Pulmonary artery endothelial cell (primary cell): ENCODE data around the gene SH2B3. TPM values are rescaled to one million over a fixed set of nuclear protein-coding genes. Genes with fewer than 3 reads are reported as not detected.
"Not testable (repeated sequence)": the region's sequence is repeated elsewhere in the genome, so short reads cannot be mapped to it uniquely, and the experiment has no call there.

Experiments
- DNase-seq: peaks from one replicate; pipeline ENCODE4 v3.0.0-alpha.2; 2011; ENCODE audit warnings: low read depth, low spot score
- total RNA-seq: library from RNA; depleted of rRNA; stranded (reverse); fragments of >200 nt; gene quantifications from 2 replicates; pipeline ENCODE4 v1.2.3, GENCODE V29; 2014

The SH2B3 gene
- total RNA-seq: 66.9 and 79.4 TPM in 2 replicates

DNA sequence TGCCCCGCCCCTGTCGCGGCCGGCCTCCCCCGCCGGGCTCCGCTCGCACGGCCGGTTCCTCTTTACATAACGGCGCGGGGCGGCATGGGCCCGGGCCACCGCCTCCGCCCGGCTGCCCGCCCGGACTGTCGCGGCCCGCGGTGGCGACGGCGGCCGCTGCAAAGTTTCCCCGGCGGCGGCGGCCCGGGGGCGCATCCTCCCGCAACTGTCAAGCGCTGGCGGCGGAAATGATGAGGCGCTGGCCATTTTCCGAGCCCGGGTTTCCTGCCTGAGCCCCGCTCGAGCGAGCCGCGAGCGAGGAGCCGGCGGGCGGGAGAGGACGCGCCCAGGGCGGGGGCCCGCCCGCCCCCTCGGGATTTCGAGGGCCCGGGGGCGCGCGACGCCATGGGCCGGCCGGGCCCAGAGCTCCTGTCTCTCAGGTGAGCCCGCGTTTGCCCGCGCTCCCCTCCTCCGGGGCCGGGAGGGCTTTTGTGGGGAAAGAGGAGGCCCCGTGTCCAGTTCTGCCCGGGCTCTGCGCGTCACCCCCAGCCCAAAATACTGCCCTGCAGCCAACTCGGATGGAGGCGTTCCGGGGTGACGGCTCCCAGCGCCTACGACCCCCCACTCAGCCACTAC is at the start of gene SH2B3:
Gene SH2B3, plus strand, starts transcription at position 65 of the 615 bp plus-strand sequence. CDS start 12,223 bp downstream, outside the sequence.
- DNase-seq: no peak

DNA sequence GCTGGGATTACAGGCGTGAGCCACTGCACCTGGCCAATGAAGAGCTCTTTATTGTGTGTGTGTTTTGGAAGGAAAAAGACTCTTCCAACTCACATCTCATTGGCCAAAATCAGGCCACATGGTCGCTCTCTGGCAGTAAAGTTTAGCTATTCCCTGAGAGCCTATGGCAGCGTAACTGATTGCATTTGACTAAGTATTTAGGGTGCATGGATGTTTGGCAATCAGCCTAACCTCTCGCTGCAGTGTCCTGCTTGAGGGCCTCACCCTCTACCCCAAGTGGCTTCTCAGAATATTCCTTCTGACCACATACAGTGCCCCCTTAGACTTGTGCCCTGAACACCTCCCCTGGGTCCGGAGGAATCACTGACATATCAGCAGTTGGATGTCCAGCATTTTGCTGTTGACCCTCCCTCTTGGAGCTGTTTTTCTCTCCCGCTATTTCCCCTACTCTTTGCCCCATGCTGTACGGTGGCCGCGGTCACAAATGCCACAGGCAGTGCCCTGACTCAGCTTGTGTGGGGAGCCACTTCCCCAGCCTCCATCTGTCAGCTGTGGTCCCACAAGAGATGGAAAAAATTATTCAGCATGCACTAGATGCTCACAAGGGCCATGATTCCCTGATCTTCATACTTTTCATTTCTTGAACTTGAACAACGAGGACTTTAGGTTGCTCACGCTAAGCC is 46.4 kb upstream of the SH2B3 start:
- no peak for DNase-seq

DNA sequence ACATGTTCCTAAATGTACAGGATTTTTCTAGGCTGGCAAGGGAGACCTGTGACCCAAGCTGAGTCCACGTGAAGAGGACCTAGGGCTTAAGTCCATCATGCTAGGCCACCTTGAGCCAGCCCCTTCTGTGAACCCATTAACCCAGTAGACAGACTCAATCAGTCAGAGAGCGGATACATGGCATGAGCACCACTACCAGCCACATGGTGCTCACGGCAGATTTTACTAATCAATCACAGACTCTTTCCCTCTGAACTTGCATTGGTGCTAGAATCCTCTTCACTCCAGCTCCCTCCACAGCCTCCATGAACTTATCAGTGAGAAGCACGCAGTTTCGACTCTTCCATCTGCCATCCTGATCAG is 45.8 kb upstream of the SH2B3 start:
- no peak for DNase-seq

DNA sequence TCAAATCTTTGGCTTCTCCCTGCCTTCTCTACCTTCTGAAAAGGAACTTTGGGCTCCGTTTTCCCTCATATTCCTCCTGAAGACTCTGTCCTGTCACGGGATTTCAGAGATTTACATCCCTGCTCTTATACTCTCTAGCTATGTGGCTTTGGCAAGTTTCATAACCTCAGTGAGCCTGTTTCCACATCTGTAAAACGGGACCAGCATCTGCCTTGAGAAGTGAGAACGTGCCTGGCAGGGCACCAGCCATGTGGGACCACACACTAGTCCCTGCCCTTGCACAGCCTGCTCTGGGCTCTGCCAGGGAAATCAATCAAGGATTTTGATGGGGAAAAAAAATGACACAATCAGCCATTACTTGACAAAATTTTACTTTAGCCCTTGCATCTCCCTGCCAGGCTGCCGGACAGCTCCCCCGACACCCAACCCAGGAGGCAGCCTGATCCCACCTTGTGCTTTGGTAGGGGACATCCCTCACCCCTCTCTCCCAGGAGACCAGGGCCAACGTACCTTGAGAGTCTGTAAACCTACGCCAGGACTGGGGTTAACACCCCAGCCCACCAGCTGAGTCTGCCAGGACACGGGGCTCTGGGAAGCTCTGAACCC is 45.3 kb upstream of the SH2B3 start:
- DNase-seq: no peak

DNA sequence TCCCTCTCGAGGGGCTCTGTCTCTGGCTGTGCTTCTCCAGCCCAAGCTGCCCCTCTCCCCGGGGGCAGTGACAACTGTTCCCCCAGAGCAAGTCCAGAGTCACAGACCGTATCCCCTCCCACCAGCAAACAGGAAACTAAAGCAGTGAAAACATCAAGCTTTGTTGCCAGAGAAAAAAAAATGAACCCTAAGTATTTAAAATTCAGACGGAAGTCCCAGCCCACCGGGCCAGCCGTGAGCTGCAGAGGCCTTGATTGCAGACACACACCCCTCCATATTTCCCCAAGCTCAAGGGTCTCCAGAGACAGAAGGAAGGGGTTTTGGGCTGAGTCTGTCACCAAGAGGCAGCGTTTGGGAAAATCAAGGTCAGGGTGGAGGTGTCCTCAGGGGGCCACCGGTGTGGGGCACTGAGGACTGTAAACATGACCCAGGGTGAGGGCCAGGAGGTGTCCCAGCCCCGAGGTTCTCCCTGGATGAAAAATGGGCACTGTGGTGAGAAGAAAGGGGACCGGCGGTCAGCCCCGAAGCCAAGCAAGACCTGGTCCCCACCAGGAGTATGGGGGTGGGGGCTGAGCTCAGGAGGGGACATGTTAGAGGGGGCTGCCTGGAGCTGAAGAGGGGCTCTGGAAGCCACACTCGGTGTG is 44.5 kb upstream of the SH2B3 start:
- no peak for DNase-seq

DNA sequence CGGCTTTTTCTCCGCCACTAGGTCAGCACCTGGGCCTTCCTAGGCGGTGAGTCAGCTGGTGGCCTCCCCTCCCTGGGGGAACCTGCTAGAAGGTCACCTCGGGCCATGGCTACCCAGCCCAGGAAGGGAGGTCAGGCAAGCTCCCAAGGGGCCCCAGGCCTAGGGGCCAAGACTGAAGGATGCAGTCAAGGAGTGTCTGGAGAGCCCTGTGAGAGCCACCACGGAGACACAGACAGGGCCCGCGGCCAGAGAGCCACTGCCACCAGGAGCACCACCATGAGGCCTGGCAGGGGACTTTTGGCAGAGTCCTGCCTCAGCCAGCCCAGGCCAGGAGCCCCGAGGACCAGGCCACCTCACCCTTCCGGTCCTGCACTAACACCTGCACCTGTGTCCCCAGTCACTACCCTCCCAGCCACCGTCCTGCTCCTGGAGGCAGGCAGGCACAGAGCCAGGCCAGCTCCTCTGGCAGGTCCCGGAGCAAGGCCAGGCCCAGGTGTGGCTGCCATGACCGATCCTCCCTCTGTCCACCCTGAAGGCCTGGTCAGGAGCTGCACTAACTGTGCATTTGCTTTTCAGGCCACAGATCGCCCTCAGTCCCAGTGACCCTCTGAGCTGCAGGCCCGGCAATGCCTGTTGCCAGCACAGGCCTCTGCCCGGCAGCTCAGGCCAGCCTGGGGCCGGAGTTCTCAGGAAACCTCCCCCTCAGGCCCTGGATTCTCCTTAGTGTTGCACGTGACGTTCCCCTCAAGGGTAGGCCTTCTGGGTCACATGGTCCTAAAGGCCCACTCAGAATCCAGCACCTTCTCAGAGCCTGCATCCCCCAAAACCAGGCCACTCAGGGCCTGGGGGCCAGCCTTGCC is 43.8 kb upstream of the SH2B3 start:
- DNase-seq: no peak

DNA sequence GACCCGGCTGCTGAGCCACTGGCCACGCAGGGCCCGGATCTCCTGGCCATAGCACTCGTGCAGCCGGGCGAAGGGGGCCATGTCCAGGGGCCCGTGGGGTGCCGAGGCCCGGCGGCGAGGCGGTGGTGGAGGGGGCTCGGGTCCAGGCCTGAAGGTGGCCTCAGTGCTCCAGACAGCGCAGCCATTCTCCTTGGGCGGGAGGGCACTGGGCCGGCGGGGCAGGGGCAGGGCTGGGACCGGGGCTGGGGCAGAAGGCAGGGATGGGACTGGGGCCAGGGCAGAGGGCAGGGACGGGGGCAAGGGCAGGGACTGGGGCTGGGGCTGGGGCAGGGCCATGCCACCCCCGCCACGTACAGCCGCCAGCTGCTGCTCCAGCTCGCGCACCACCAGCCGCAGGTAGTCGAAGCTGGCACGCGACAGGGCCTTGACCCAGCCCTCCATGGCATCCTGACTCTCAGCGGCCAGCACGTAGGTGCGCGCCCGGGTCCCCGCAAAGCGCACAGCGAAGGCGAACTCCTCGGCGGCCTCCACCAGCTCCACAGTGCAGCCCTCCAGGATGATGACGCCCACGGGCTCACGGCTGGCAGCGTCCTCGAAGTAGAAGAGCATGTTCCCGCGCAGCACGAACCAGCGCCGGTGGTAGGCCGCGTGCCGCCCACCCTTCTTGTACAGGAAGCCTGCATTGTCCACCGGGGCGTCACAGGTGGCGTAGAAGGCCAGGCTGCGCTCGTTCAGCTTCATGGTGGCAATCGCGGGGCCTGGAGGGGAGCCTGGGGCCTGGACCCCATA is 42.8 kb upstream of the SH2B3 start:
- DNase-seq: no peak

DNA sequence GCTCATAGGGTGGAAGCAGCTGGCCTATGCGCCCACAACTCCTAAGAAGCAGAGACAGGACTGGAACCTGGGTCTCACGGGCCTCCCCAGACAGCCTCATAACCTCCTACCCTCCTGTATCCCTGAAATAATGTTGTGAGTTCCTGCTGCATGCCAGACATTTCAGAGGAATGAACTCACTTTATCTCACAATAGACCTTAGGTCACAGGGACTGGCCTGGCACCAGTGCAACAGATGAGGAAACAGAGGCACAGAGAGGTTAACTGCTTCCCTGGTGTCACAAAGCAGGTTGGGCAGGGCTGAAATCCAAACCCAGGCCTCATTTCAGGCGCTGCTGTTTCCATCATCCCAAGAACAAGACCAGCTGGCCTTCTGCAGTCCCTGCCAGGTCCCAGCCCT is 42.1 kb upstream of the SH2B3 start:
- DNase-seq: peak; percentile 52

DNA sequence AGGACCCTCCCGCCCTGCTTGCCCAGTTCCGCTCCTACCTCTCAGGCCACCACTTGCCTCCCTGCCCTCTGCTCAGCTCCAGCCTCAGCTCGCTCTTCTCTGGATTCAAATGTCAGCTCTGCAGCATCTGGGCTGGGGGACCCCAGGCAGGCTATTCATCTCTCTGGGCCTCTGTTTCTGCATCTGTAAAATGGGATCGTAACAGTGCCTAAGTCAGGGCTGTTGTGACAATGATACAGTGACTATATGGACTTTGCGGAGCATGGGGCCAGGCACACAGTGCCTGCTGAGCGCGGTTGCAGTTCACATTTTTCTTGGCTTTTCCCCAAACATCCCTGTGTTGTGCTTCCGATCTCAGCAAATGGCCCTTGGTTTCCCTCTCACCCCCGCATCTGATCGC is 39.6 kb upstream of the SH2B3 start:
- no peak for DNase-seq

DNA sequence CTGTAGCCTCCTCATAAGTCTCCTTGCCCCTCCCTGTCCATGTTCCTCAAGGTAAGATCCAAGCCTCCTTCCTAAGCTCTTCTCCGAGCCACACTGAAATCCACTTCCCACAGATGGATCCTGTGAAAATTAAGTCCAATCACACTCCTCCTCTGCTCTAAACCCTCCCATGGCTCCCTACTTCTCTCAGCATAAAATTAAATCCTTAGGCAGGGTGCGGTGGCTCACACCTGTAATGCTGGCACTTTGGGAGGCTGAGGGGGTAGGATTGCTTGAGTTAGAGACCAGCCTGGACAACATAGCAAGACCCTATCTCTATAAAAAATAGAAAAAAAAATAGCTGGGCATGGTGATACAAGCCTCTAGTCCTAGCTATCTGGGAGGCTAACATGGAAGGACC is 39.1 kb upstream of the SH2B3 start:
- DNase-seq: no peak

DNA sequence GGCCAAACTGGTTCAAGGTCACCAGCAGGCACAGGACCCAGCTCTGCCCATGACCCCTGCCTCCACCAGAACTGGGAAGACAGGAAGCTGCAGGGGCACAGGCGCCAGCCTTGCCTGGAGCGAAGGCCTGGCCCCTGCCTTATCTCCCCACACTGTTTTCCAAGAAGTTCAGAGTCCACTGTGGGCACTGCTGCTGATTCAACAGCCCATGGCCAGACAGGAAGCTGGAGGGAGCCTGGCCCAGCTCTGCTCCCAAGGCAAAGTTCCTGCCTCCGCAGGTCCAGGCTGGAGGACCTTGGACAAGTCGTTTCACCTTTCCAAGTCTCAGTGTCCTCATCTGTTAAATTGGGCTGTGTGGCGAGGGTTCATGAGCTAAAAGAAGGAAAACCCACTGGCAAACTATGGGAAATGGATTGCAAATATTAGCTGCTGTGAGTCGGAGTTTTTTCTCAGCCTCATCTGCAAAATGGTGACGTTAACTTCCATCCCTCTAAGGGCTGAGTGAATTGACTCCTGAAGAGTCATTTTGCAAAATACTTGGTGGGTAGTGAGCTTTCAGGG is 38.0 kb upstream of the SH2B3 start:
- no peak for DNase-seq

DNA sequence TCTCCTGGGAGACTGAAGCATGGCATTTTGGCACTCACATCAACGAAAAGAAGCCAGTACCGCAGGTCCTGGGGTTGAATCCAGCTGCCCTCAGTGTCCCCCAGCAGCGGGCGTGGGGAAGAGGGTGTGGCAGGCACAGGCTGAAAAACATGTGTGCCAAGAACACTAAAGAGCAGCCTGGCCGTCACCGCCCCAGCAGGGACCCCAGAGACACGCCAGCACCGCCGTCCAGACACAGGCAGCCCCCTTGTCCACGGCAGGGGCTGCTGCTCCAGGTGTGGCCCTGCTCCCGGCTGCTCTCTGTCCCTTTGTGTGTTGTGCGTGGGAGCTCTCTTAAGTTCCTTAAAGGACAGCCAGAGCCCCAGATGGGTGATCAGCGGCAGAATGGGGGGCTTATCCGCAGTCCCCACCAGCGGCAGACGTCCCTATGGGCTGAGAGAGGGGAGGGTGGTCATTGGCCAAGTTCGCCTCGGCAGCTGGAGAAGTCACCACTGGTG is 37.4 kb upstream of the SH2B3 start:
- no peak for DNase-seq

DNA sequence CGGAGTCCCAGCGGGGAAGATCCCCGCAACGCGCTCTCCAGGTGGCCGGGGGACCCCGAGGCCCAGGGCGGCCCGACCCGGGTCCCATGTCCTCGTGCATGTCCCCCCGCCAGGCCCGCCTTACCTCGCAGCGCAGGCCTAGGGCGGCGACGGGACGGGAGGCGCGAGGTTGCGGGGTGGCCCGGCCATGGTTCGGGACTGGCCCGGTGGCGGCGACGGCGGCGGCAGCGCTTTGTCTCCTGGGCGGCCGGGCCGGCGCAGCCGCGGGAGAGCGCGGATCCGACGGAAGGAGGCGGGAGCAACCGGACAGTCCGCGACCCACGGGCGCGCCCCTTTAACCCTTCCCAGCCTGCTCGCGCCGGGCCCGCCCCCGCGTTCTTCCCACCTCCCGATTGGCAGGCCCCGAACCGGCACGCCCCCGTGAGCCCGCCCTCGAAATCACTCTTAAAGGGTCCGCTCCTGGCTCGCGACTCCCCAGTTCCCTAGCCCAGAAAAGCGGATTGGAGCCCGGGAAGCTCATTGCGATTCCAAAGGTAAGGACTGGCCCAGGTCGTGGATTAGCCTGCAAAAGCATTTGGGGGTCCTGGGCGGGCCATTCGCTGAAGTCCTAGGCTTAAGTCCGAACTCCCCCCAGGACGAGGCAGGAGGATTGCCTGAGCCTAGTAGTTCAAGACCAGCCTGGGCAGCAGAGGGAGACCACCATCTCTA is 36.8 kb upstream of the SH2B3 start, which contains the start of gene PHETA1:
Gene PHETA1, minus strand, starts transcription at position 308 of the 708 bp plus-strand sequence. CDS start 5,668 bp downstream, outside the sequence.
- peak; percentile 37 for DNase-seq

DNA sequence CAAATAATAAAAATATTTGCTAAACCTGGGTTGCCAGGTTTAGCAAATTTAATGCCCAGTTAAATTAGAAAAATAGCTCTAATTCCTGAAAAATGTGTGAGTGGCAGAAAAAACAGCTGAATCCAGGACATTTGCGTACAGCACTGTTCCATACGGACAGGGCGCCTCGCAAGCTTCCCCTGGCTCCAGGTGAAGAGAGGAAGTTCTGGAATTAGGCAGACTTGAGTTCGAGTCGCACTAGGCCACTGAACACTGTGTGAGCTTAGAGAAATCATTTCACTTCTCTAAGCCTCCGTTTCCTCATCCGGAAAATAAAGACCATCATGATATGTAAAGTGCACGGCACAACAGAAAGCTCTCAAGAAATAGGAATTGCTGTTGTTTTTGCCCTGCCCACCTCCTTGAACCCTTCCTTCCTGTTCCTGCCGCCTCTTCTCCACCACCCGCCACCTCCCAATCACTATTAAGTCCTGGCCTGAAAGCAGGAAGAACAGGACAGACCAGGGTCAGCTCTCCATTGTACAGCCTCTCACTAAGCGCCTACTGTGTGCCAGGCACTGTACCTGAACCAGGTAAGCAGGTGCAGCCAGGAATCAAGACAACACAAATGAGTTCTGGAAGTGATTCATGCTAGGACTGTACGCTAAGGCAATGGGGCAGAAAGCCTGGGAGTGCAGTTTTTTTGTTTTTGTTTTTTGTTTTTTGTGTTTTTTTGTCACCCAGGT is 36.1 kb upstream of the SH2B3 start:
- DNase-seq: no peak

DNA sequence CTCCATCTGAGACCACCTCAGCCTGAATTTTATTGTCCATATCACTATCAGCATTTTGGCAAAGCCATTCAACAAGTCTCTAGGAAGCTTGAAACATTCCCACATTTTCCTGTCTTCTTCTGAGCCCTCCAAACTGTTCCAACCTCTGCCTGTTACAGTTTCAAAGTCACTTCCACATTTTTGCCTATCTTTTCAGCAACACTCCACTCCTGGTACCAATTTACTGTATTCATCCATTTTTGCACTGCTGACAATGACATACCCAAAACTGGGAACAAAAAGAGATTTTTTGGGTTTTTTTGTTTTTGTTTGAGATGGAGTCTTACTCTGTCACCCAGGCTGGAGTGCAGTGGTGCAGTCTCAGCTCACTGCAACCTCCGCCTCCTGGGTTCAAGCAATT is 32.5 kb upstream of the SH2B3 start:
- DNase-seq: not testable (repeated sequence)

DNA sequence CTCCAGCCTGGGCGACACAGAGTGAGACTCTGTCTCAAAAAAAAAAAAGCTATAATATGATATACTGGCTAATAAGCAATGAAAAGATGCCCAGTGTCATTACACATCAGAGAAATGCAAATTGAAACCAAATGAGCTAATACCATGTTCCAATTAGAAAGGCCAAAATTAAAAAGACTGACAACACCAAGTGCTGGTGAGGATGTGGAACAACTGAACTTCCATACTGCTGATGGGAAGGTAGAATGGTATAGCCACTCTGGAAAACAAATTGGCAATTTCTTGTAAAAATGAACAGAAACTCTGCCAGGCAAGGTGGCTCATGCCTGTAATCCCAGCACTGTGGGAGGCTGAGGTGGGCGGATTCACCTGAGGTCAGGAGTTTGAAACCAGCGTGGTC is 28.3 kb upstream of the SH2B3 start:
- DNase-seq: no peak

DNA sequence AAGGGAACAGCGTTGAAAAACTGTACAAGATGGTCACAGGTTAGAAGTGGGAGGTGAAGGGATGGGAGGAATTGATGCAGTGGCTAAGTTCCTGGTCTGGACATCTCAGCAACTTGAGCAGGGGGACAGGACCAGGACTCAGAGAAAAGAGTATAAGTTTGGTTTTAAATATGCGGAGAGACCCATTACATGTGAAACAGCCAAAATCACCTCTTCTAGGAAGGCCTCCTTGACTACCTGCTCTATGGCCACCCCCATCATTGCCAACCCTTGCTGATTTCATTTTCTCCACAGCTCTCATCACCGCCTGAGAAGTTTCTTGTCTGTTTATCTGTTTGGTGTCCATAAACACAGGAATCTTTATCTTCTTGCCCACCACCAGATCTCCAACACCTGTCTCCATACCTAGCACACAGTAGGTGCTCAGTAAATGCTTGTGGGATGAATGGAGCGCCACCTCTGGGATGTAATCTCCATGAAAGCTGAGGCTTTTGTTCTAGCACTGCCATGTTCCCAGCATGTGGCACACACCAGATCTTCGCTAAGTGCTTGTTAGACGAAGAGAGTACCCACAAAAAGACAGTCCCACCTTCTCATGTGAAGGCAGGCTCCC is 25.7 kb upstream of the SH2B3 start:
- no peak for DNase-seq

DNA sequence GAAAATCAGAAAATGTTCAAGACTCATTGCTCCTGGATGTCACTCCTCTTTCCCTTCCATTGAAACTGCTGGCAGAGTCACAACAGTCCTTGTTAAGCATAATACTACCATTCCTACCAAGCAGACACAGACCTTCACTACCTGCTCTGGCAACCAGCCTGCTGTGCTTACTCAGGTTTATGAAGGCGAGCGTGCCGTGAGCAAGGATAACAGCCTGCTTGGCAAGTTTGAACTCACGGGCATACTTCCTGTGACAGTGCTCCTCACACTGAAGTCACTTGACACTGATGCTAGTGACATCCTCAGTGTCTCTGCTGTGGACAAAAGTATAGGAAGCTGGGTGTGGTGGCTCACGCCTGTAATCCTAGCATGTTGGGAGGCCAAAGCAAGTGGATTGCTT is 21.1 kb upstream of the SH2B3 start:
- no peak for DNase-seq
